Measurements from ENCODE around the gene SH3YL1. TPM values are rescaled to one million over a fixed set of nuclear protein-coding genes. Genes with fewer than 3 reads are reported as not detected.
A peak's percentile ranks its signal among the peaks of the same experiment; 100 is the strongest.

The SH3YL1 gene
- total RNA-seq, 2 donors from 2014 or later: 72.4 to 117 TPM

GRCh38 chr2:285531-285930, 21.7 kb upstream of the SH3YL1 start:
- TF ChIP-seq POLR2AphosphoS5 (IDR thresholded peaks at IDR 0.05): no peak
- TF ChIP-seq POLR2A (IDR thresholded peaks at IDR 0.05): no peak
- no peak for TF ChIP-seq CTCF (IDR thresholded peaks at IDR 0.05)
- Histone ChIP-seq H3K27me3 (replicated peaks; ENCODE audit: insufficient read depth) (peaks cover 6% of the 10 kb centered on the region), H3K27ac (no peak overlapping the region), H3K4me1 (replicated peaks) (peaks cover 10% of the 10 kb centered on the region), H3K36me3 (no peaks in the 10 kb centered on the region), H3K9me3 (no peaks in the 10 kb centered on the region), H3K4me3 (no peak overlapping the region)
- WGBS: 83% methylated on average over 1 of the region's 1 CpG
- intact Hi-C loops (cut with DNase I): no loop called here
- no peak for DNase-seq (ENCODE audit: low spot score)

- intact Hi-C loops (cut with DNase I): no loop called here
- TF ChIP-seq POLR2A (IDR thresholded peaks at IDR 0.05): no peak
- TF ChIP-seq POLR2AphosphoS5 (IDR thresholded peaks at IDR 0.05): peak; percentile 76
- Histone ChIP-seq H3K4me3 (no peak overlapping the region), H3K36me3 (no peaks in the 10 kb centered on the region), H3K9me3 (no peaks in the 10 kb centered on the region), H3K27ac (no peak overlapping the region), H3K27me3 (replicated peaks; ENCODE audit: insufficient read depth) (peaks cover 6% of the 10 kb centered on the region), H3K4me1 (replicated peaks) (peaks cover 10% of the 10 kb centered on the region)
- 52% methylated on average over 13 of the region's 13 CpGs for WGBS
- peak; percentile 50 for DNase-seq (ENCODE audit: low spot score)
These were observed 21.2 kb upstream of the SH3YL1 start for GRCh38 chr2:284896-285492.

GRCh38 chr2:283996-284794, 20.4 kb upstream of the SH3YL1 start:
- no peak for DNase-seq (ENCODE audit: low spot score)
- H3K27ac ChIP-seq: no peak overlapping the region
- H3K27me3 ChIP-seq (replicated peaks; ENCODE audit: insufficient read depth): peaks cover 6% of the 10 kb centered on the region
- H3K9me3 ChIP-seq: no peaks in the 10 kb centered on the region
- no peak overlapping the region for H3K4me3 ChIP-seq
- H3K4me1 ChIP-seq (replicated peaks): peaks cover 10% of the 10 kb centered on the region
- H3K36me3 ChIP-seq: no peaks in the 10 kb centered on the region
- no peak for TF ChIP-seq POLR2A (IDR thresholded peaks at IDR 0.05)
- no peak for TF ChIP-seq CTCF (IDR thresholded peaks at IDR 0.05)
- TF ChIP-seq POLR2AphosphoS5 (IDR thresholded peaks at IDR 0.05): no peak
- WGBS: 94% methylated on average over 4 of the region's 4 CpGs
- intact Hi-C loops (cut with DNase I): no loop called here

GRCh38 chr2:282371-283263, 18.8 kb upstream of the SH3YL1 start:
- intact Hi-C loops (cut with DNase I): no loop called here

More at GRCh38 chr2:282371-283263, 18.8 kb upstream of the SH3YL1 start:
- no peak overlapping the region for H3K4me3 ChIP-seq
- H3K9me3 ChIP-seq: no peaks in the 10 kb centered on the region
- no peaks in the 10 kb centered on the region for H3K27me3 ChIP-seq (replicated peaks; ENCODE audit: insufficient read depth)
- H3K4me1 ChIP-seq (replicated peaks): peaks cover 10% of the 10 kb centered on the region
- 94% methylated on average over 12 of the region's 12 CpGs for WGBS
- no peak overlapping the region for H3K27ac ChIP-seq
- TF ChIP-seq CTCF (IDR thresholded peaks at IDR 0.05) (no peak), POLR2AphosphoS5 (IDR thresholded peaks at IDR 0.05) (no peak), POLR2A (IDR thresholded peaks at IDR 0.05) (no peak)
- no peak for DNase-seq (ENCODE audit: low spot score)
- H3K36me3 ChIP-seq: peaks cover 0 to 4% of the 10 kb centered on the region in 2 donors

Measured in prostate gland (tissue), 2 donors.